B cell (primary cell): Measurements from ENCODE around the gene ODF2.

Experiments used
- CTCF ChIP-seq: fragments of 200-600 bp; IDR thresholded peaks from one replicate; pipeline ENCODE4 v1.8.0; 2022; ENCODE audit warnings: antibody characterized with exemption, mild to moderate bottlenecking
- EZH2 ChIP-seq: IDR thresholded peaks from 2 replicates; pipeline ENCODE4 v1.6.1; 2012; ENCODE audit warnings: borderline replicate concordance, low read depth, mild to moderate bottlenecking, moderate library complexity, low read length; ENCODE audit not compliant: insufficient read depth, poor library complexity, severe bottlenecking

GRCh38 chr9:128494746-128495129, 38.9 kb downstream of the ODF2 start:
- no peak for TF ChIP-seq CTCF
- no peak for TF ChIP-seq EZH2
